DMS153 treated with DMSO at 0.1 percent for 48 hours (cell line): ENCODE data around the gene SIRT6.
"Not testable (repeated sequence)": the region's sequence is repeated elsewhere in the genome, so short reads cannot be mapped to it uniquely, and the experiment has no call there.

Experiments
- DNase-seq: peaks from one replicate; lab custom pipeline; 2025; ENCODE audit not compliant: unreplicated experiment; lab: John Stamatoyannopoulos, UW

Gene SIRT6

GRCh38 chr19:4175669-4175931 is 6.8 kb downstream of the SIRT6 start:
- DNase-seq: no peak

GRCh38 chr19:4174895-4175668 is 7.3 kb downstream of the SIRT6 start:
- DNase-seq: no peak

- DNase-seq: no peak
Measured at GRCh38 chr19:4174213-4174894, 8.0 kb downstream of the SIRT6 start.

DNA sequence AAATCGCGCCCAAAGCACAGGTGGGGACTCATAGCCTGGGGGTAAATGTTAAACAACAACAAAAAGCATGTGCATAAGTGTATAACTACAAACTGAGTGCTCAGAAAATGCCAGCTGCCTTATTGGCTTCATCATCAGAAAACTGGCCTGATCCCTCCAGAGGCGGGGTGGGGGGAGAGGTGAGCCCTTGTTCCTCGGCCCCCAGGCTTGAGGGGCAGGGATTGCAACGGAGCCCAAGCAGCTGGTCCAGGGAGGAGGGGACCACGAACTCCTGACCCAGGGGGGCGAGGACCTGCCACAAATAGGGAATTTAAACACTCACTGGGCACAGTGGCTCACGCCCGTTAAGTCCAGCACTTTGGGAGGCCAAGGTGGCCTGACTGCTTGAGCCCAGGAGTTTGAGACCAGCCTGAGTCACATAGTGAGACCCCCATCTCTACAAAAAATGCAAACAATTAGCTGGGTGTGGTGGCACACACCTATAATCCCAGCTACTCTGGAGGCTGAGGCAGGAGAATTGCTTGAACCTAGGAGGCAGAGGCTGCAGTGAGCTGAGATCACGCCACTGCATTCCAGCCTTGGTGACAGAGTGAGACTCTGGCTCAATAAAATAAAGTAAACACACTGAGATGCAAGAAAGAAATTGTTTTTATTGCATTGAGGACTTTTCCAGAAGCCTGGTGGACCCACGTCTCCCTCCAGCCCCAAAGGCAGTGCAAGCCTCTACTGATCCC is 8.7 kb downstream of the SIRT6 start:
- no peak for DNase-seq

- no peak for DNase-seq
Measured at GRCh38 chr19:4172861-4173473, 9.4 kb downstream of the SIRT6 start.

DNA sequence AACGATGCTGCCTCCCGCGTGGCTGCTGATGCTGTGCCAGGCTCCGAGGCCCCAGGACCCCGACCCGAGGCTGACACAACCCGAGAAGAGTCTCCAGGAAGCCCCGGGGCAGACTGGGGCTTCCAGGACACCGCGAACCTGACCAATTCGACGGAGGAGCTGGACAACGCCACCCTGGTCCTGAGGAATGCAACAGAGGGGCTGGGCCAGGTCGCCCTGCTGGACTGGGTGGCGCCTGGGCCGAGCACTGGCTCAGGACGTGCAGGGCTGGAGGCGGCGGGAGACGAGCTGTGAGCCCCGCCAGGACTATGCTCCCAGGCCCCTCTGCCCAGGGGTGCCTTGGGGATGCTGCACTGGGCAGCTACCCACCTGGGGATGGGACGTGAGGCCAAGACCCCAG is 10.7 kb downstream of the SIRT6 start:
- no peak for DNase-seq

DNA sequence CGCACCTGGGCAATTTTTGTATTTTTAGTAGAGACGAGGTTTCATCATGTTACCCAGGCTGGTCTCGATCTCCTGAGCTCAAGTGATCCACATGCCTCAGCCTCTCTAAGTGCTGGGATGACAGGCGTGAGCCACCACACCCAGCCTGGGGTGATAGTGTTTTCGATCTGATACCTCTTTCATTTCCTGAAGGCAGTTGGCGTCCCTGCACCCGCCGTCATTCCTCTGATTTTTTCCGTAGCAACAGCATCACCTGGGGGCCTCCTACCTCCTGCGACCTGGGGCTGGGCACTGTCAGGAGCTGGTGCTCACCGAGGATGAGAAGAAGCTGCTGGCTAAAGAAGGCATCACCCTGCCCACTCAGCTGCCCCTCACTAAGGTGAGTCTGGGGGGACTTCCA is 18.1 kb downstream of the SIRT6 start:
- no peak for DNase-seq

DNA sequence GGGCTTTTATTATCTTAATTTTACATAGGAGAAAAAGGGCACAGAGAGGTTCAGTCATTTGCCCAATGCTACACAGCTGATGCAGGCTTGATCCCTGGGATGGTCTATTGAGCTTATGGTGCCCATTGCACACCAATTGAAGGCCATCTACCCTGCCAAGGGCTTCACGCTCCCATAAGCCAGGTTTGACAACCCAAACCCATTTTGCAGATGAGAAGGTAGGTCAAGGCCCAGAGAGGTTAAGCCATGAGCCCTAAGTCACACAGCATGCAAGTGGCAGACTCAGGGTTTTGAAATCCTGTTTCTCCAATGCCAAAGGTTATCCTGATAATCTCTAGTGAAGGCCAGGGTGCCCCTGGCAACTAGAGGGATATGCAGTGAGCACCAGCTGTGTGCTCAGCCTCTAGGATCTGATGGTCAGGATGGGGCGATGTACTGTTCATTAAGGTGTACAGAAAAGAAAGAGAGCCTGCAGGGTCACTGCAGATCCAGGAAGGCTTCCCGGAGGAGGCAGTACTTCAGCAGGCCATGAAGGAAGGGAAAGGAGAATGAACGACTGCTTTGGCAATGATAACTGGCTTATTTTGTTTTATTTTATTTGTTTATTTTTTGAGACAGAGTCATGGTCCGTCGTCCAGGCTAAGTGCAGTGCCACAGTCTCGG is 20.8 kb downstream of the SIRT6 start:
- DNase-seq: no peak

GRCh38 chr19:4157971-4158370 is 24.4 kb downstream of the SIRT6 start:
- DNase-seq: not testable (repeated sequence)

- no peak for DNase-seq
Measured at GRCh38 chr19:4157164-4157563, 25.2 kb downstream of the SIRT6 start.

GRCh38 chr19:4154571-4155312 is 27.6 kb downstream of the SIRT6 start:
- no peak for DNase-seq

GRCh38 chr19:4152241-4152998 is 29.9 kb downstream of the SIRT6 start:
- DNase-seq: no peak

DNA sequence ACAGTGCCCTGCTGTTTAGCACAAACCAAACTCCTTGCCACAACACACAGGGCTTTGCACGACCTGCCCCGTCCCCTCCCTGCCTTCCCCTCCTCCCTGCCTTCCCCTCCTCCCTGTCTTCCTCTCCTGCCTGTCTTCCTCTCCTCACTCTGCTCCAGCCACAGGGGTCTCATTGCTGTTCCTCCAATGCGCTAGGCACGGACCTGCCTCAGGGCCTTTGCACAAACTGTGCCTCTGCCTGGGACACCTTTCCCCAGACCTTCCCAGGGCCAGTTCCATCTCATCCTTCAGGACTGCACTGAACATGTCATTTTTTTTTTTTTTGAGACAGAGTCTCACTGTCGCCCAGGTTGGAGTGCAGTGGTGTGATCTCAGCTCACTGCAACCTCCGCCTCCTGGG is 30.7 kb downstream of the SIRT6 start:
- DNase-seq: no peak

GRCh38 chr19:4149518-4150288 is 32.7 kb downstream of the SIRT6 start:
- DNase-seq: no peak

- DNase-seq: no peak
Measured at GRCh38 chr19:4144666-4145249, 37.6 kb downstream of the SIRT6 start.

DNA sequence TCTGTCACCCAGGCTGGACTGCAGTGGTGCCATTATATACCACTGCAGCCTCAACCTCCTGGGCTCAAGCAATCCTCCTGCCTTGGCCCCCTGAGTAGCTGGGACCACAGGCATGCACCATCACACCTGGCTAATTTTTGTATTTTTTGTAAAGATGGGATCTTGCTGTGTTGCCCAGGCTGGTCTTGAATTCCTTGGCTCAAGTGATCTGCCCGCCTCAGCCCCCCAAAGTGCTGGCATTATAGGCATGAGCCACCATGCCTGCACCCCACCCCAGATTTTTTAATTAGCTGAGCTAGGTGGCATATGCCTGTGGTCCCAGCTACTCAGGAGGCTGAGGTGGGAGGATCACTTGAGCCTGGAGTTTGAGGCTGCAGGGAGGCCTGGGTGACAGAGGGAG is 39.4 kb downstream of the SIRT6 start:
- not testable (repeated sequence) for DNase-seq

- peak; percentile 58 for DNase-seq
Measured at GRCh38 chr19:4140237-4140711, 42.1 kb downstream of the SIRT6 start.

GRCh38 chr19:4139614-4140236 is 42.6 kb downstream of the SIRT6 start:
- peak; percentile 22 for DNase-seq
